ENCODE results near the gene ABLIM2.

- TF ChIP-seq CTCF (IDR thresholded peaks at IDR 0.05 in 4 of 5, conservative IDR thresholded peaks at IDR 0.05 in 1 of 5) (no peak), POLR2A (IDR thresholded peaks at IDR 0.05) (peak; percentile 48 to 67)
Measured at GRCh38 chr4:7939377-7940108, 219.1 kb downstream of the ABLIM2 start, which contains the start of gene AFAP1.

Measured in gastrocnemius medialis (tissue), 4 donors.